Measurements from ENCODE around the gene KCTD13. TPM values are rescaled to one million over a fixed set of nuclear protein-coding genes. Genes with fewer than 3 reads are reported as not detected.

KCTD13 gene
- total RNA-seq, 1 experiment from 2014 or later: 18.3 TPM

DNA sequence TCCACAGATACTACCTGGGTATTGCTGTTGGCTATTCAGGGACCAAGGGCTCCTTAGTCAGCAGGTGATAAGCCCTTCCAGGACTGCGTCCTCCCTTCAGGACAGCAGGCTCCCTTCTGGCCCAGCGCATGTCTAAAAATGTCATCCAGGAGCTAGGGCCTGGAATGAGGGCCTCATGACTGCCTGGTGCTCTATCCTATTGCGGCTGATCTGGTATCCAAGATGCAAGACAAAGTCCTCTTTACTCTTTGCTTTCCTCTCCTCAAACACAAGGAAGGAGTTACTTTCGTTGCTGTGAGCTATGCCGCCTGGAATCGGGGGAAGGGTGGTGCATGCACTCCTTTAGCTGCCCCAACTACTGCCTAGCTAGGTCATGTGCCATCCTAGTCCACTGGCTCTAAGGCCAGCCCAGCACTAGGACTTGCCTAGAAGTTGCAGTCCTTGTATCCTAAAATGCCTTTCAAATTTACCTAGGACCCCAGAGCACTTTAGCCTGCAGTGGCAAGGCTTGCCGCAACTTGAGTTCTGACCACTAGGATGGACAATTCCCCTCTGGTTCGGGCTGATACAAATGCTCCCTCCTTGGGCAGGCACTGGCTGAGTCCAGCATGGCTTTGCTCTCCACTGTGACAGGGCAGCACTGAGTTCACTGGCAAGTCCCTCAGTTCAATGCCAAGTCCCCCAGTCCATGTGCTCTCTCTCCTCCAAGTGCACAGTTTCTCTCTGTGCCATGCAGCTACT, 25.8 kb upstream of the KCTD13 start:
- Histone ChIP-seq H2BK15ac (ENCODE audit: low read depth, low read length) (no peak overlapping the region), H2BK5ac (ENCODE audit: insufficient read length, low read length) (no peak overlapping the region), H2BK12ac (ENCODE audit: insufficient read length, low read depth, low read length) (no peak overlapping the region), H3K23ac (ENCODE audit: insufficient read length, low read depth, low read length) (no peak overlapping the region), H3K9me3 (ENCODE audit: control insufficient read depth, low read depth, low read length) (no peaks in the 10 kb centered on the region), H3T11ph (ENCODE audit: low read length) (no peak overlapping the region), H2BK120ac (ENCODE audit: low read depth, low read length, poor library complexity, severe bottlenecking) (no peak overlapping the region), H4K91ac (ENCODE audit: insufficient read length, low read depth, low read length) (no peak overlapping the region), H3K23me2 (ENCODE audit: insufficient read length, low read depth, low read length, poor library complexity, severe bottlenecking) (no peaks in the 10 kb centered on the region), H3K56ac (ENCODE audit: insufficient read length, low read depth, low read length) (no peak overlapping the region), H3K79me2 (ENCODE audit: insufficient read depth, low read length) (no peaks in the 10 kb centered on the region), H2BK20ac (ENCODE audit: low read depth, low read length, poor library complexity, severe bottlenecking) (no peak overlapping the region), H3K79me1 (ENCODE audit: insufficient read depth, low read depth, low read length, poor library complexity, severe bottlenecking) (no peaks in the 10 kb centered on the region), H2AK5ac (ENCODE audit: insufficient read length, low read length) (no peak overlapping the region), H3K9ac (ENCODE audit: extremely low read depth, insufficient read length, low read length) (no peak overlapping the region), H3K18ac (ENCODE audit: insufficient read length, low read depth, low read length) (no peak overlapping the region), H4K20me1 (ENCODE audit: control insufficient read depth, insufficient read depth, insufficient read length) (no peaks in the 10 kb centered on the region), H3K27me3 (ENCODE audit: insufficient read depth, low read length) (no peaks in the 10 kb centered on the region), H4K8ac (replicated peaks; ENCODE audit: insufficient read length, low read depth, low read length) (no peak overlapping the region), H3K4me1 (ENCODE audit: insufficient read depth, low read length) (peaks cover 4% of the 10 kb centered on the region; the same call in 1 of the 2 replicates), H3K27ac (ENCODE audit: insufficient read length, low read depth, low read length) (no peak overlapping the region), H3K14ac (ENCODE audit: insufficient read depth, low read length) (no peak overlapping the region), H3K4me2 (ENCODE audit: insufficient read depth, insufficient read length, low read length) (no peak overlapping the region), H2AFZ (ENCODE audit: low read length) (no peak overlapping the region), H3K4ac (ENCODE audit: low read depth, low read length) (no peak overlapping the region), H4K5ac (ENCODE audit: insufficient read length, low read depth, low read length) (no peak overlapping the region)
- H3K36me3 Mint-ChIP-seq (ENCODE audit: insufficient read depth in 1 of 3, low read depth in 3 of 3): no peaks in the 10 kb centered on the region
- no CpG with 5 or more reads among the region's 8 CpGs for WGBS (ENCODE audit: extremely low coverage, insufficient read length, low lambda C conversion rate)
- H3K4me3 Mint-ChIP-seq: no peak overlapping the region
- H3K27me3 Mint-ChIP-seq (ENCODE audit: low read depth): no peaks in the 10 kb centered on the region
- H3K9me3 Mint-ChIP-seq: no peaks in the 10 kb centered on the region
- H3K4me1 Mint-ChIP-seq: peaks cover 8 to 10% of the 10 kb centered on the region in 2 experiments; a peak in 3 of 4 replicates
- peak; percentile 54 for DNase-seq
- H3K27ac Mint-ChIP-seq: no peak overlapping the region; a peak in 1 of 7 replicates
- TF ChIP-seq, protein P1, sequence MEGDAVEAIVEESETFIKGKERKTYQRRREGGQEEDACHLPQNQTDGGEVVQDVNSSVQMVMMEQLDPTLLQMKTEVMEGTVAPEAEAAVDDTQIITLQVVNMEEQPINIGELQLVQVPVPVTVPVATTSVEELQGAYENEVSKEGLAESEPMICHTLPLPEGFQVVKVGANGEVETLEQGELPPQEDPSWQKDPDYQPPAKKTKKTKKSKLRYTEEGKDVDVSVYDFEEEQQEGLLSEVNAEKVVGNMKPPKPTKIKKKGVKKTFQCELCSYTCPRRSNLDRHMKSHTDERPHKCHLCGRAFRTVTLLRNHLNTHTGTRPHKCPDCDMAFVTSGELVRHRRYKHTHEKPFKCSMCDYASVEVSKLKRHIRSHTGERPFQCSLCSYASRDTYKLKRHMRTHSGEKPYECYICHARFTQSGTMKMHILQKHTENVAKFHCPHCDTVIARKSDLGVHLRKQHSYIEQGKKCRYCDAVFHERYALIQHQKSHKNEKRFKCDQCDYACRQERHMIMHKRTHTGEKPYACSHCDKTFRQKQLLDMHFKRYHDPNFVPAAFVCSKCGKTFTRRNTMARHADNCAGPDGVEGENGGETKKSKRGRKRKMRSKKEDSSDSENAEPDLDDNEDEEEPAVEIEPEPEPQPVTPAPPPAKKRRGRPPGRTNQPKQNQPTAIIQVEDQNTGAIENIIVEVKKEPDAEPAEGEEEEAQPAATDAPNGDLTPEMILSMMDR (conservative IDR thresholded peaks at IDR 0.05): peak; percentile 49

Measured in H9 (cell line).